ENCODE results near the gene PRKCH. TPM values are rescaled to one million over a fixed set of nuclear protein-coding genes. Genes with fewer than 3 reads are reported as not detected.

The PRKCH gene
- total RNA-seq, 1 experiment from 2014 or later, result 5.2 TPM

GRCh38 chr14:61511558-61511948 lies 190.2 kb downstream of the PRKCH start:
- WGBS (ENCODE audit: extremely low coverage, insufficient read length, low lambda C conversion rate), result no CpG with 5 or more reads among the region's 6 CpGs
- Histone ChIP-seq H4K8ac (replicated peaks; ENCODE audit: insufficient read length, low read depth, low read length) (no peak overlapping the region), H3K79me1 (ENCODE audit: insufficient read depth, low read depth, low read length, poor library complexity, severe bottlenecking) (no peaks in the 10 kb centered on the region), H2AFZ (ENCODE audit: low read length) (no peak overlapping the region), H3K23me2 (ENCODE audit: insufficient read length, low read depth, low read length, poor library complexity, severe bottlenecking) (no peaks in the 10 kb centered on the region), H4K5ac (ENCODE audit: insufficient read length, low read depth, low read length) (no peak overlapping the region), H3K4me1 (ENCODE audit: insufficient read depth, low read length) (peaks cover 3% of the 10 kb centered on the region; the same call in 1 of the 2 replicates), H3K4ac (ENCODE audit: low read depth, low read length) (no peak overlapping the region), H3K23ac (ENCODE audit: insufficient read length, low read depth, low read length) (no peak overlapping the region), H2BK20ac (ENCODE audit: low read depth, low read length, poor library complexity, severe bottlenecking) (no peak overlapping the region), H3K9me3 (ENCODE audit: control insufficient read depth, low read depth, low read length) (no peaks in the 10 kb centered on the region), H4K91ac (ENCODE audit: insufficient read length, low read depth, low read length) (no peak overlapping the region), H3K79me2 (ENCODE audit: insufficient read depth, low read length) (no peaks in the 10 kb centered on the region), H3K9ac (ENCODE audit: extremely low read depth, insufficient read length, low read length) (no peak overlapping the region), H3K56ac (ENCODE audit: insufficient read length, low read depth, low read length) (no peak overlapping the region), H3K18ac (ENCODE audit: insufficient read length, low read depth, low read length) (no peak overlapping the region), H2BK5ac (ENCODE audit: insufficient read length, low read length) (no peak overlapping the region), H3K14ac (ENCODE audit: insufficient read depth, low read length) (no peak overlapping the region), H3T11ph (ENCODE audit: low read length) (no peak overlapping the region), H2BK15ac (ENCODE audit: low read depth, low read length) (no peak overlapping the region), H2BK12ac (ENCODE audit: insufficient read length, low read depth, low read length) (no peak overlapping the region), H3K4me2 (ENCODE audit: insufficient read depth, insufficient read length, low read length) (no peak overlapping the region), H2BK120ac (ENCODE audit: low read depth, low read length, poor library complexity, severe bottlenecking) (no peak overlapping the region), H3K27ac (ENCODE audit: insufficient read length, low read depth, low read length) (no peak overlapping the region), H4K20me1 (ENCODE audit: control insufficient read depth, insufficient read depth, insufficient read length) (no peaks in the 10 kb centered on the region), H3K27me3 (ENCODE audit: insufficient read depth, low read length) (no peaks in the 10 kb centered on the region), H2AK5ac (ENCODE audit: insufficient read length, low read length) (no peak overlapping the region)
- no peaks in the 10 kb centered on the region for H3K9me3 Mint-ChIP-seq
- H3K27me3 Mint-ChIP-seq (ENCODE audit: low read depth), result no peaks in the 10 kb centered on the region
- H3K36me3 Mint-ChIP-seq (ENCODE audit: insufficient read depth in 1 of 3, low read depth in 3 of 3), result no peaks in the 10 kb centered on the region
- H3K4me1 Mint-ChIP-seq, result peaks cover 22 to 28% of the 10 kb centered on the region in 2 experiments
- H3K27ac Mint-ChIP-seq, result peak overlapping the region in 1 of 3 experiments; percentile 37; a peak in 1 of 7 replicates
- no peak for TF ChIP-seq CTCF (conservative IDR thresholded peaks at IDR 0.05)
- no peak for DNase-seq
- H3K4me3 Mint-ChIP-seq, result no peak overlapping the region
